Upper lobe of left lung (tissue), 6 donors: ENCODE measurements around the gene PIGBOS1. TPM values are rescaled to one million over a fixed set of nuclear protein-coding genes. Genes with fewer than 3 reads are reported as not detected.

Experiments used
- ATAC-seq, 2 donors: fragments of 200-7000 bp; cut with Tn5 transposase; one replicate each; pipeline ENCODE4 v1.9.1; 2022; ENCODE audit warnings: mild to moderate bottlenecking in 2 of 2, moderate library complexity in 2 of 2; ENCODE audit not compliant: low FRiP score in 2 of 2
- DNase-seq, 2 donors: peaks; one replicate each; pipeline ENCODE4 v3.0.0-alpha.2; 2019 to 2020
- H3K27ac ChIP-seq, 4 donors: fragments of 200-600 bp; sonication (generic); one replicate each; pipeline ENCODE4 v1.5.1; 2016 to 2019
- H3K27me3 ChIP-seq, 4 donors: fragments of 200-600 bp; sonication (generic); one replicate each; pipeline ENCODE4 v1.5.1; 2017 to 2019
- H3K36me3 ChIP-seq, 4 donors: fragments of 200-600 bp; sonication (generic); one replicate each; pipeline ENCODE4 v1.5.1; 2016 to 2019
- H3K4me1 ChIP-seq, 4 donors: fragments of 200-600 bp; sonication (generic); one replicate each; pipeline ENCODE4 v1.5.1; 2018 to 2019
- H3K4me3 ChIP-seq, 4 donors: fragments of 200-600 bp; sonication (generic); one replicate each; pipeline ENCODE4 v1.5.1; 2017 to 2019; ENCODE audit warnings: mild to moderate bottlenecking in 2 of 4, moderate library complexity in 1 of 4
- H3K9me3 ChIP-seq, 4 donors: fragments of 200-600 bp; sonication (generic); one replicate each; pipeline ENCODE4 v1.5.1; 2018 to 2019
- EP300 ChIP-seq, 4 donors: sonication (generic); formaldehyde crosslinking; IDR thresholded peaks; one replicate each; pipeline ENCODE4 v1.5.1; 2017; ENCODE audit warnings: antibody characterized with exemption in 4 of 4, control low read depth in 2 of 4
- POLR2A ChIP-seq, 4 donors: fragments of 450-650 bp; IDR thresholded peaks; one replicate each; pipeline ENCODE4 v1.5.1; 2016 to 2017; ENCODE audit warnings: antibody characterized with exemption in 4 of 4, mild to moderate bottlenecking in 2 of 4
- POLR2AphosphoS5 ChIP-seq, 2 donors: sonication (generic); formaldehyde crosslinking; IDR thresholded peaks; one replicate each; pipeline ENCODE4 v1.5.1; 2017; ENCODE audit warnings: antibody characterized with exemption in 2 of 2
- WGBS, 2 donors: methylation state at CpG; one replicate each; pipeline ENCODE4 v1.1.5; 2017 to 2018; 5-methylcytosine and 5-hydroxymethylcytosine counted together
- total RNA-seq, 6 donors: library from RNA; depleted of rRNA in 4 of 6; stranded (reverse); fragments of >200 nt in 4 of 6; gene quantifications; one replicate each; pipeline versions ENCODE4 v1.1.0 to v1.2.1, GENCODE V29; 2016 to 2021
- TF ChIP-seq, protein P1 (sequence below), 6 experiments: fragments of 450-650 bp in 4 of 6; fragments of 200-600 bp in 2 of 6; sonication (generic) in 2 of 6; IDR thresholded peaks; one replicate each; pipeline ENCODE4 v1.5.1; 2016 to 2019; ENCODE audit warnings: antibody characterized with exemption in 6 of 6
- donor health status: DM: no; HTN: no; CAD: no; lungs with moderate emphysema.
- donor health status: DM: no; HTN: yes; CAD: no; lungs with severe emphysema.

Gene PIGBOS1
- total RNA-seq, 6 donors from 2014 or later, result 3.1 to 16.9 (median 10.1) TPM

GRCh38 chr15:55349282-55349681, 30.4 kb upstream of the PIGBOS1 start:
- H3K36me3 ChIP-seq, result peaks cover 0 to 14% (median 2%) of the 10 kb centered on the region in 4 donors
- TF ChIP-seq POLR2A (IDR thresholded peaks at IDR 0.05) (no peak), EP300 (IDR thresholded peaks at IDR 0.05) (no peak), POLR2AphosphoS5 (IDR thresholded peaks at IDR 0.05) (no peak)
- TF ChIP-seq, protein P1, sequence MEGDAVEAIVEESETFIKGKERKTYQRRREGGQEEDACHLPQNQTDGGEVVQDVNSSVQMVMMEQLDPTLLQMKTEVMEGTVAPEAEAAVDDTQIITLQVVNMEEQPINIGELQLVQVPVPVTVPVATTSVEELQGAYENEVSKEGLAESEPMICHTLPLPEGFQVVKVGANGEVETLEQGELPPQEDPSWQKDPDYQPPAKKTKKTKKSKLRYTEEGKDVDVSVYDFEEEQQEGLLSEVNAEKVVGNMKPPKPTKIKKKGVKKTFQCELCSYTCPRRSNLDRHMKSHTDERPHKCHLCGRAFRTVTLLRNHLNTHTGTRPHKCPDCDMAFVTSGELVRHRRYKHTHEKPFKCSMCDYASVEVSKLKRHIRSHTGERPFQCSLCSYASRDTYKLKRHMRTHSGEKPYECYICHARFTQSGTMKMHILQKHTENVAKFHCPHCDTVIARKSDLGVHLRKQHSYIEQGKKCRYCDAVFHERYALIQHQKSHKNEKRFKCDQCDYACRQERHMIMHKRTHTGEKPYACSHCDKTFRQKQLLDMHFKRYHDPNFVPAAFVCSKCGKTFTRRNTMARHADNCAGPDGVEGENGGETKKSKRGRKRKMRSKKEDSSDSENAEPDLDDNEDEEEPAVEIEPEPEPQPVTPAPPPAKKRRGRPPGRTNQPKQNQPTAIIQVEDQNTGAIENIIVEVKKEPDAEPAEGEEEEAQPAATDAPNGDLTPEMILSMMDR (IDR thresholded peaks at IDR 0.05), result no peak
- ATAC-seq, result no peak
- no peak overlapping the region for H3K27ac ChIP-seq
- DNase-seq, result no peak
- H3K4me3 ChIP-seq, result no peak overlapping the region
- no peaks in the 10 kb centered on the region for H3K27me3 ChIP-seq
- no peaks in the 10 kb centered on the region for H3K9me3 ChIP-seq
- WGBS, 2 donors, result 96 to 100% methylated on average over 2 of the region's 2 CpGs
- H3K4me1 ChIP-seq, result peaks cover 0 to 6% (median 0%) of the 10 kb centered on the region in 4 donors

GRCh38 chr15:55348281-55348778, 29.4 kb upstream of the PIGBOS1 start:
- no peaks in the 10 kb centered on the region for H3K9me3 ChIP-seq
- 76 to 83% methylated on average over 3 to 4 of the region's 4 CpGs for WGBS, 2 donors
- H3K27ac ChIP-seq, result no peak overlapping the region
- H3K27me3 ChIP-seq, result no peaks in the 10 kb centered on the region
- TF ChIP-seq POLR2A (IDR thresholded peaks at IDR 0.05) (no peak), POLR2AphosphoS5 (IDR thresholded peaks at IDR 0.05) (no peak)
- TF ChIP-seq, protein P1 (IDR thresholded peaks at IDR 0.05), result no peak
- DNase-seq, result no peak
- no peak for ATAC-seq
- H3K4me3 ChIP-seq, result no peak overlapping the region
- H3K36me3 ChIP-seq, result peaks cover 0 to 14% (median 2%) of the 10 kb centered on the region in 4 donors
- peaks cover 0 to 12% (median 0%) of the 10 kb centered on the region in 4 donors for H3K4me1 ChIP-seq

DNA sequence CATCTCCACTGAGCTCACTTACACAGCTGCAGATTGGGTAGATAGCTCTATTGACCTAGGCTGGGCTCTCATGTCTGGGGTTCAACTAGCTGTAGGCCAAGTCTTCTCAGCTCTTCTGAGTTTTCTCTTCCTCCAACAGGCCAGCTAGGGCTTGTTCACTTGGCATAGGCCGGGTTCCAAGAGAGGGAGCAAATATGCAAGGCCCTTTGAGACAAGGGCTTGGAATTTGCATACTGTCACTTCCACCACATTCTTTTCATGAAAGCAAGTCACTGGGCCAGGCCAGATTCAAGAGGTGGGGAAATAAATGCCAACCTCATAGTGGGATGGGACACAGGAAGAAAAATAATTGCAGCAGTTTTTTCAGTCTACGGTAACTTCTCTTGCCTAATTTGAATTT, 25.3 kb upstream of the PIGBOS1 start:
- whole genome bisulfite sequencing, 2 donors, result 61 to 69% methylated on average over 2 of the region's 2 CpGs
- no peaks in the 10 kb centered on the region for H3K9me3 ChIP-seq
- peak in 1 of 2 donors; percentile 77 for DNase-seq
- ATAC-seq, result peak; percentile 44 to 91
- TF ChIP-seq POLR2AphosphoS5 (IDR thresholded peaks at IDR 0.05) (no peak), EP300 (IDR thresholded peaks at IDR 0.05) (no peak), POLR2A (IDR thresholded peaks at IDR 0.05) (no peak)
- TF ChIP-seq, protein P1 (IDR thresholded peaks at IDR 0.05), result no peak
- no peaks in the 10 kb centered on the region for H3K27me3 ChIP-seq
- H3K4me1 ChIP-seq, result peaks cover 0 to 13% (median 0%) of the 10 kb centered on the region in 4 donors
- peak overlapping the region; percentile 4 to 72 (median 28) for H3K27ac ChIP-seq
- H3K4me3 ChIP-seq, result no peak overlapping the region
- H3K36me3 ChIP-seq, result peaks cover 0 to 17% (median 0%) of the 10 kb centered on the region in 4 donors

DNA sequence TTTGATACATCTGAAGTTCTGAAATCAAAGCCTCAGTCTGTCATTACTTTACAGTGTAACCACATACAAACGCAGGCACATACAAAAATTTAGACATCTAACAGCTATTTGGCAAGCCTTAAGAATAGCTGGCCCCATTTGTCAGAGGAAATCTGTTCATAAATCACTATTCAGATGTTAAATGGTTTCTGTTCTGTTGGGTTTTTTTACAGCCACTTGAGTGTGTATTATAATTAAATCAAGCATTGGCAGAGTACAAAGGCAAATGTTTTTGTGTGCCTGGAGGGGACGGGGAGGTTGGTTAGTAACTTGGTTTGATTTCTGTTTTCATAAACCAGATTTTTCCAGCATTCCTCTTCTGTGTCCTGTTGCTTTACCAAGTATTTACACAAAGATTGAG, 24.2 kb upstream of the PIGBOS1 start:
- Histone ChIP-seq H3K4me3 (no peak overlapping the region), H3K9me3 (no peaks in the 10 kb centered on the region), H3K36me3 (peaks cover 0 to 20% (median 0%) of the 10 kb centered on the region in 4 donors), H3K4me1 (peaks cover 0 to 13% (median 0%) of the 10 kb centered on the region in 4 donors), H3K27ac (peak overlapping the region; percentile 4 to 72 (median 27)), H3K27me3 (no peaks in the 10 kb centered on the region)
- WGBS, 2 donors, result 48 to 54% methylated on average over 2 of the region's 2 CpGs
- ATAC-seq (no peak), DNase-seq (no peak)
- no peak for TF ChIP-seq EP300 (IDR thresholded peaks at IDR 0.05)
- no peak for TF ChIP-seq POLR2AphosphoS5 (IDR thresholded peaks at IDR 0.05)
- TF ChIP-seq POLR2A (IDR thresholded peaks at IDR 0.05), result no peak

GRCh38 chr15:55337160-55337559, 18.2 kb upstream of the PIGBOS1 start:
- H3K9me3 ChIP-seq, result no peaks in the 10 kb centered on the region
- H3K27me3 ChIP-seq, result no peaks in the 10 kb centered on the region
- H3K36me3 ChIP-seq, result peaks cover 0 to 60% (median 4%) of the 10 kb centered on the region in 4 donors
- no peak overlapping the region for H3K27ac ChIP-seq
- no peak for DNase-seq
- no peaks in the 10 kb centered on the region for H3K4me1 ChIP-seq
- 100% methylated on average over 1 of the region's 1 CpG for WGBS, 2 donors
- TF ChIP-seq POLR2AphosphoS5 (IDR thresholded peaks at IDR 0.05) (no peak), EP300 (IDR thresholded peaks at IDR 0.05) (no peak), POLR2A (IDR thresholded peaks at IDR 0.05) (no peak)
- TF ChIP-seq, protein P1 (IDR thresholded peaks at IDR 0.05), result no peak
- H3K4me3 ChIP-seq, result no peak overlapping the region
- ATAC-seq, result no peak
